ENCODE measurements around the gene WDR82.

WDR82 gene

GRCh38 chr3:52221563-52222318 is 56.7 kb downstream of the WDR82 start:
- H3K4me3 ChIP-seq (ENCODE audit: low read length), result no peak overlapping the region
- no peaks in the 10 kb centered on the region for H3K9me3 ChIP-seq (ENCODE audit: insufficient read depth, low read depth, low read length)
- H3K27me3 ChIP-seq (ENCODE audit: insufficient read depth, low read length), result no peaks in the 10 kb centered on the region
- no peak overlapping the region for H3K9ac ChIP-seq (ENCODE audit: low read depth, low read length)
- H3K36me3 ChIP-seq (ENCODE audit: insufficient read depth, low read depth, low read length), result no peaks in the 10 kb centered on the region
- H3K27ac ChIP-seq (ENCODE audit: low read length), result no peak overlapping the region
- H3K4me1 ChIP-seq (ENCODE audit: insufficient read depth, low read length), result no peaks in the 10 kb centered on the region

GRCh38 chr3:52221141-52221562 is 57.3 kb downstream of the WDR82 start:
- no peaks in the 10 kb centered on the region for H3K27me3 ChIP-seq (ENCODE audit: insufficient read depth, low read length)
- no peaks in the 10 kb centered on the region for H3K9me3 ChIP-seq (ENCODE audit: insufficient read depth, low read depth, low read length)
- no peak overlapping the region for H3K4me3 ChIP-seq (ENCODE audit: low read length)
- no peaks in the 10 kb centered on the region for H3K36me3 ChIP-seq (ENCODE audit: insufficient read depth, low read depth, low read length)
- H3K4me1 ChIP-seq (ENCODE audit: insufficient read depth, low read length), result no peaks in the 10 kb centered on the region
- H3K27ac ChIP-seq (ENCODE audit: low read length), result no peak overlapping the region
- H3K9ac ChIP-seq (ENCODE audit: low read depth, low read length), result no peak overlapping the region

- no peaks in the 10 kb centered on the region for H3K36me3 ChIP-seq (ENCODE audit: insufficient read depth, low read depth, low read length)
- no peaks in the 10 kb centered on the region for H3K27me3 ChIP-seq (ENCODE audit: insufficient read depth, low read length)
- no peak overlapping the region for H3K27ac ChIP-seq (ENCODE audit: low read length)
- H3K4me3 ChIP-seq (ENCODE audit: low read length), result no peak overlapping the region
- no peaks in the 10 kb centered on the region for H3K4me1 ChIP-seq (ENCODE audit: insufficient read depth, low read length)
- H3K9ac ChIP-seq (ENCODE audit: low read depth, low read length), result no peak overlapping the region
- H3K9me3 ChIP-seq (ENCODE audit: insufficient read depth, low read depth, low read length), result no peaks in the 10 kb centered on the region
Observed at GRCh38 chr3:52220380-52221026, 57.9 kb downstream of the WDR82 start.

- H3K36me3 ChIP-seq (ENCODE audit: insufficient read depth, low read depth, low read length), result peaks cover 11% of the 10 kb centered on the region
- no peak overlapping the region for H3K9ac ChIP-seq (ENCODE audit: low read depth, low read length)
- no peaks in the 10 kb centered on the region for H3K4me1 ChIP-seq (ENCODE audit: insufficient read depth, low read length)
- H3K9me3 ChIP-seq (ENCODE audit: insufficient read depth, low read depth, low read length), result no peaks in the 10 kb centered on the region
- no peak overlapping the region for H3K27ac ChIP-seq (ENCODE audit: low read length)
- H3K27me3 ChIP-seq (ENCODE audit: insufficient read depth, low read length), result no peaks in the 10 kb centered on the region
- H3K4me3 ChIP-seq (ENCODE audit: low read length), result no peak overlapping the region
Observed at GRCh38 chr3:52218937-52219650, 59.4 kb downstream of the WDR82 start.

- H3K4me3 ChIP-seq (ENCODE audit: low read length), result no peak overlapping the region
- H3K9ac ChIP-seq (ENCODE audit: low read depth, low read length), result no peak overlapping the region
- peaks cover 18% of the 10 kb centered on the region for H3K36me3 ChIP-seq (ENCODE audit: insufficient read depth, low read depth, low read length)
- H3K27me3 ChIP-seq (ENCODE audit: insufficient read depth, low read length), result no peaks in the 10 kb centered on the region
- H3K9me3 ChIP-seq (ENCODE audit: insufficient read depth, low read depth, low read length), result no peaks in the 10 kb centered on the region
- H3K4me1 ChIP-seq (ENCODE audit: insufficient read depth, low read length), result no peaks in the 10 kb centered on the region
- no peak overlapping the region for H3K27ac ChIP-seq (ENCODE audit: low read length)
Observed at GRCh38 chr3:52218454-52218853, 60.0 kb downstream of the WDR82 start.

GRCh38 chr3:52218026-52218425 is 60.4 kb downstream of the WDR82 start:
- no peaks in the 10 kb centered on the region for H3K9me3 ChIP-seq (ENCODE audit: insufficient read depth, low read depth, low read length)
- H3K9ac ChIP-seq (ENCODE audit: low read depth, low read length), result no peak overlapping the region
- H3K4me1 ChIP-seq (ENCODE audit: insufficient read depth, low read length), result no peaks in the 10 kb centered on the region
- peaks cover 22% of the 10 kb centered on the region for H3K36me3 ChIP-seq (ENCODE audit: insufficient read depth, low read depth, low read length)
- no peaks in the 10 kb centered on the region for H3K27me3 ChIP-seq (ENCODE audit: insufficient read depth, low read length)
- H3K27ac ChIP-seq (ENCODE audit: low read length), result no peak overlapping the region
- H3K4me3 ChIP-seq (ENCODE audit: low read length), result no peak overlapping the region

GRCh38 chr3:52217409-52217805 is 61.0 kb downstream of the WDR82 start:
- no peaks in the 10 kb centered on the region for H3K9me3 ChIP-seq (ENCODE audit: insufficient read depth, low read depth, low read length)
- no peak overlapping the region for H3K27ac ChIP-seq (ENCODE audit: low read length)
- no peak overlapping the region for H3K4me3 ChIP-seq (ENCODE audit: low read length)
- H3K4me1 ChIP-seq (ENCODE audit: insufficient read depth, low read length), result no peaks in the 10 kb centered on the region
- no peak overlapping the region for H3K9ac ChIP-seq (ENCODE audit: low read depth, low read length)
- peaks cover 27% of the 10 kb centered on the region for H3K36me3 ChIP-seq (ENCODE audit: insufficient read depth, low read depth, low read length)
- no peaks in the 10 kb centered on the region for H3K27me3 ChIP-seq (ENCODE audit: insufficient read depth, low read length)

- no peak overlapping the region for H3K27ac ChIP-seq (ENCODE audit: low read length)
- no peaks in the 10 kb centered on the region for H3K9me3 ChIP-seq (ENCODE audit: insufficient read depth, low read depth, low read length)
- H3K27me3 ChIP-seq (ENCODE audit: insufficient read depth, low read length), result no peaks in the 10 kb centered on the region
- no peak overlapping the region for H3K4me3 ChIP-seq (ENCODE audit: low read length)
- no peak overlapping the region for H3K9ac ChIP-seq (ENCODE audit: low read depth, low read length)
- no peaks in the 10 kb centered on the region for H3K4me1 ChIP-seq (ENCODE audit: insufficient read depth, low read length)
- peaks cover 33% of the 10 kb centered on the region for H3K36me3 ChIP-seq (ENCODE audit: insufficient read depth, low read depth, low read length)
Observed at GRCh38 chr3:52216585-52217408, 61.7 kb downstream of the WDR82 start.

- Histone ChIP-seq H3K4me1 (ENCODE audit: insufficient read depth, low read length) (no peaks in the 10 kb centered on the region), H3K27ac (ENCODE audit: low read length) (no peak overlapping the region), H3K27me3 (ENCODE audit: insufficient read depth, low read length) (no peaks in the 10 kb centered on the region), H3K9ac (ENCODE audit: low read depth, low read length) (no peak overlapping the region), H3K9me3 (ENCODE audit: insufficient read depth, low read depth, low read length) (no peaks in the 10 kb centered on the region), H3K36me3 (ENCODE audit: insufficient read depth, low read depth, low read length) (peaks cover 47% of the 10 kb centered on the region), H3K4me3 (ENCODE audit: low read length) (no peak overlapping the region)
Observed at GRCh38 chr3:52215351-52215750, 63.1 kb downstream of the WDR82 start.

GRCh38 chr3:52213901-52214300 is 64.5 kb downstream of the WDR82 start:
- Histone ChIP-seq H3K9me3 (ENCODE audit: insufficient read depth, low read depth, low read length) (no peaks in the 10 kb centered on the region), H3K4me1 (ENCODE audit: insufficient read depth, low read length) (no peaks in the 10 kb centered on the region), H3K9ac (ENCODE audit: low read depth, low read length) (no peak overlapping the region), H3K4me3 (ENCODE audit: low read length) (no peak overlapping the region), H3K36me3 (ENCODE audit: insufficient read depth, low read depth, low read length) (peaks cover 62% of the 10 kb centered on the region), H3K27me3 (ENCODE audit: insufficient read depth, low read length) (no peaks in the 10 kb centered on the region), H3K27ac (ENCODE audit: low read length) (no peak overlapping the region)

- H3K4me1 ChIP-seq (ENCODE audit: insufficient read depth, low read length), result no peaks in the 10 kb centered on the region
- H3K9ac ChIP-seq (ENCODE audit: low read depth, low read length), result no peak overlapping the region
- H3K27ac ChIP-seq (ENCODE audit: low read length), result no peak overlapping the region
- no peak overlapping the region for H3K4me3 ChIP-seq (ENCODE audit: low read length)
- no peaks in the 10 kb centered on the region for H3K9me3 ChIP-seq (ENCODE audit: insufficient read depth, low read depth, low read length)
- H3K36me3 ChIP-seq (ENCODE audit: insufficient read depth, low read depth, low read length), result peaks cover 71% of the 10 kb centered on the region
- no peaks in the 10 kb centered on the region for H3K27me3 ChIP-seq (ENCODE audit: insufficient read depth, low read length)
Observed at GRCh38 chr3:52213005-52213404, 65.4 kb downstream of the WDR82 start.
